ENCODE results near the gene GRIA2. TPM values are rescaled to one million over a fixed set of nuclear protein-coding genes. Genes with fewer than 3 reads are reported as not detected.

The GRIA2 gene
- total RNA-seq, 1 donor from 2014 or later: not detected

GRCh38 chr4:157320092-157320491 lies 99.6 kb downstream of the GRIA2 start:
- Histone ChIP-seq H3K9me3 (replicated peaks) (no peaks in the 10 kb centered on the region), H3K27ac (replicated peaks) (no peak overlapping the region), H3K36me3 (no peaks in the 10 kb centered on the region), H3K27me3 (ENCODE audit: low read depth) (no peaks in the 10 kb centered on the region), H3K4me3 (no peak overlapping the region), H3K4me1 (no peaks in the 10 kb centered on the region)
- no peak for DNase-seq
- intact Hi-C loops (cut with micrococcal nuclease): no loop called here
- no peak for TF ChIP-seq CTCF (IDR thresholded peaks at IDR 0.05; ENCODE audit: borderline replicate concordance)

- Histone ChIP-seq H3K4me3 (no peak overlapping the region), H3K36me3 (no peaks in the 10 kb centered on the region), H3K27me3 (ENCODE audit: low read depth) (no peaks in the 10 kb centered on the region), H3K4me1 (no peaks in the 10 kb centered on the region), H3K27ac (replicated peaks) (no peak overlapping the region), H3K9me3 (replicated peaks) (no peaks in the 10 kb centered on the region)
- TF ChIP-seq CTCF (IDR thresholded peaks at IDR 0.05; ENCODE audit: borderline replicate concordance): no peak
- intact Hi-C loops (cut with micrococcal nuclease): no loop called here
- no peak for DNase-seq
Measured at GRCh38 chr4:157327666-157328065, 107.1 kb downstream of the GRIA2 start.

GRCh38 chr4:157357887-157358286 lies 137.4 kb downstream of the GRIA2 start:
- Histone ChIP-seq H3K27me3 (ENCODE audit: low read depth) (no peaks in the 10 kb centered on the region), H3K27ac (replicated peaks) (no peak overlapping the region), H3K36me3 (no peaks in the 10 kb centered on the region), H3K9me3 (replicated peaks) (no peaks in the 10 kb centered on the region), H3K4me1 (no peaks in the 10 kb centered on the region), H3K4me3 (no peak overlapping the region)
- intact Hi-C loops (cut with micrococcal nuclease): no loop called here
- DNase-seq: no peak
- TF ChIP-seq CTCF (IDR thresholded peaks at IDR 0.05; ENCODE audit: borderline replicate concordance): no peak

GRCh38 chr4:157358439-157358838 lies 137.9 kb downstream of the GRIA2 start:
- no peaks in the 10 kb centered on the region for H3K36me3 ChIP-seq
- TF ChIP-seq CTCF (IDR thresholded peaks at IDR 0.05; ENCODE audit: borderline replicate concordance): no peak
- intact Hi-C loops (cut with micrococcal nuclease): no loop called here
- H3K4me1 ChIP-seq: no peaks in the 10 kb centered on the region
- no peak overlapping the region for H3K27ac ChIP-seq (replicated peaks)
- H3K27me3 ChIP-seq (ENCODE audit: low read depth): no peaks in the 10 kb centered on the region
- H3K4me3 ChIP-seq: no peak overlapping the region
- H3K9me3 ChIP-seq (replicated peaks): no peaks in the 10 kb centered on the region
- no peak for DNase-seq

GRCh38 chr4:157358851-157359250 lies 138.3 kb downstream of the GRIA2 start:
- intact Hi-C loops (cut with micrococcal nuclease): no loop called here
- H3K4me1 ChIP-seq: no peaks in the 10 kb centered on the region
- no peak overlapping the region for H3K27ac ChIP-seq (replicated peaks)
- H3K9me3 ChIP-seq (replicated peaks): no peaks in the 10 kb centered on the region
- no peak for DNase-seq
- no peaks in the 10 kb centered on the region for H3K27me3 ChIP-seq (ENCODE audit: low read depth)
- no peak overlapping the region for H3K4me3 ChIP-seq
- TF ChIP-seq CTCF (IDR thresholded peaks at IDR 0.05; ENCODE audit: borderline replicate concordance): no peak
- H3K36me3 ChIP-seq: no peaks in the 10 kb centered on the region

- H3K27me3 ChIP-seq (ENCODE audit: low read depth): no peaks in the 10 kb centered on the region
- no peak overlapping the region for H3K4me3 ChIP-seq
- intact Hi-C loops (cut with micrococcal nuclease): no loop called here
- H3K4me1 ChIP-seq: no peaks in the 10 kb centered on the region
- DNase-seq: no peak
- no peaks in the 10 kb centered on the region for H3K9me3 ChIP-seq (replicated peaks)
- H3K36me3 ChIP-seq: no peaks in the 10 kb centered on the region
- TF ChIP-seq CTCF (IDR thresholded peaks at IDR 0.05; ENCODE audit: borderline replicate concordance): no peak
- H3K27ac ChIP-seq (replicated peaks): no peak overlapping the region
Measured at GRCh38 chr4:157363360-157363759, 142.8 kb downstream of the GRIA2 start.

Data from left ventricle myocardium inferior (tissue), 1 donor.